CD14-positive monocyte (primary cell): Measurements from ENCODE around the gene DGUOK. TPM values are rescaled to one million over a fixed set of nuclear protein-coding genes. Genes with fewer than 3 reads are reported as not detected.

Experiments used
- DNase-seq, 3 donors: peaks; one replicate each; pipeline ENCODE4 v3.0.0-alpha.2; 2011 to 2022
- H2AFZ ChIP-seq: 2 replicates; pipeline ENCODE4 v1.6.0; 2012; ENCODE audit warnings: mild to moderate bottlenecking, low read depth, low read length, inconsistent platforms; ENCODE audit not compliant: insufficient read depth, poor library complexity, severe bottlenecking
- H3K27ac ChIP-seq, 2 donors: 1 replicate in 1 of 2; 2 replicates in 1 of 2; pipeline ENCODE4 v1.5.1; 2012 to 2013; ENCODE audit warnings: low read length in 2 of 2, control low read depth in 1 of 2, inconsistent platforms in 1 of 2, low read depth in 1 of 2, mild to moderate bottlenecking in 1 of 2
- H3K27me3 ChIP-seq, 2 donors: one replicate each; pipeline versions ENCODE4 v1.6.0 to v1.6.1; 2011 to 2013; ENCODE audit warnings: low read length in 2 of 2; ENCODE audit not compliant: control insufficient read depth in 2 of 2, insufficient read depth in 2 of 2
- H3K36me3 ChIP-seq, 2 donors: replicated peaks in 1 of 2; 1 replicate in 1 of 2; 2 replicates in 1 of 2; pipeline versions ENCODE4 v1.5.1 to v1.6.1; 2012 to 2013; ENCODE audit warnings: low read length in 2 of 2, control low read depth in 1 of 2, inconsistent platforms in 1 of 2, mild to moderate bottlenecking in 1 of 2; ENCODE audit not compliant: insufficient read depth in 2 of 2, control insufficient read depth in 1 of 2
- H3K4me1 ChIP-seq, 2 donors: 1 replicate in 1 of 2; 2 replicates in 1 of 2; pipeline versions ENCODE4 v1.5.1 to v1.6.1; 2012 to 2013; ENCODE audit warnings: low read length in 2 of 2, control low read depth in 1 of 2, inconsistent platforms in 1 of 2, mild to moderate bottlenecking in 1 of 2, moderate library complexity in 1 of 2; ENCODE audit not compliant: insufficient read depth in 2 of 2, control insufficient read depth in 1 of 2
- H3K4me2 ChIP-seq: replicated peaks from 2 replicates; pipeline ENCODE3; 2012; ENCODE audit warnings: low read length, moderate library complexity, mild to moderate bottlenecking; ENCODE audit not compliant: poor library complexity, severe bottlenecking; ENCODE audit errors: extremely low read depth
- H3K4me3 ChIP-seq, 3 experiments: fragments of 200-600 bp in 1 of 3; sonication (generic) in 1 of 3; replicated peaks in 1 of 3; 1 replicate in 2 of 3; 2 replicates in 1 of 3; pipeline ENCODE4 v1.5.1; 2011 to 2013; ENCODE audit warnings: low read length in 3 of 3, mild to moderate bottlenecking in 3 of 3, control low read depth in 2 of 3, low read depth in 2 of 3, inconsistent platforms in 1 of 3, moderate library complexity in 1 of 3
- H3K79me2 ChIP-seq: 2 replicates; pipeline ENCODE4 v1.6.0; 2012; ENCODE audit warnings: mild to moderate bottlenecking, control low read depth, inconsistent platforms, low read length, moderate library complexity; ENCODE audit not compliant: insufficient read depth
- H3K9ac ChIP-seq: 2 replicates; pipeline ENCODE4 v1.6.0; 2017; ENCODE audit warnings: low read length, mild to moderate bottlenecking; ENCODE audit not compliant: insufficient read depth, poor library complexity, severe bottlenecking
- H3K9me3 ChIP-seq, 2 donors: replicated peaks in 1 of 2; 1 replicate in 1 of 2; 2 replicates in 1 of 2; pipeline versions ENCODE4 v1.5.1 to v1.6.1; 2012 to 2013; ENCODE audit warnings: low read length in 2 of 2, control low read depth in 1 of 2; ENCODE audit not compliant: control insufficient read depth in 1 of 2, insufficient read depth in 1 of 2
- H4K20me1 ChIP-seq: 2 replicates; pipeline ENCODE4 v1.6.0; 2012; ENCODE audit warnings: mild to moderate bottlenecking, low read length, control low read depth, moderate library complexity; ENCODE audit not compliant: insufficient read depth
- H3K27ac Mint-ChIP-seq, 7 donors: one replicate each; pipeline ENCODE4 v1.8.0; 2020; ENCODE audit warnings: mild to moderate bottlenecking in 7 of 7, mixed read lengths in 7 of 7, moderate library complexity in 6 of 7, inconsistent platforms in 2 of 7
- H3K27me3 Mint-ChIP-seq, 3 donors: one replicate each; pipeline ENCODE4 v1.8.0; 2021 to 2022; ENCODE audit warnings: low read depth in 3 of 3, mild to moderate bottlenecking in 3 of 3, mixed read lengths in 3 of 3, moderate library complexity in 3 of 3, inconsistent platforms in 1 of 3
- H3K36me3 Mint-ChIP-seq, 2 donors: one replicate each; pipeline ENCODE4 v1.8.0; 2020; ENCODE audit warnings: mixed read lengths in 2 of 2, inconsistent platforms in 1 of 2, mild to moderate bottlenecking in 1 of 2
- H3K4me1 Mint-ChIP-seq: one replicate; pipeline ENCODE4 v1.8.0; 2020; ENCODE audit warnings: mild to moderate bottlenecking, mixed read lengths
- H3K4me3 Mint-ChIP-seq, 2 donors: one replicate each; pipeline ENCODE4 v1.8.0; 2020; ENCODE audit warnings: mild to moderate bottlenecking in 2 of 2, mixed read lengths in 2 of 2, moderate library complexity in 1 of 2
- H3K9me3 Mint-ChIP-seq, 7 donors: one replicate each; pipeline ENCODE4 v1.8.0; 2020 to 2022; ENCODE audit warnings: mixed read lengths in 7 of 7, mild to moderate bottlenecking in 6 of 7, moderate library complexity in 6 of 7, inconsistent platforms in 2 of 7
- CTCF ChIP-seq: fragments of 200-600 bp; IDR thresholded peaks from one replicate; pipeline ENCODE4 v1.8.0; 2022; ENCODE audit warnings: antibody characterized with exemption, mild to moderate bottlenecking
- WGBS: methylation state at CpG from one replicate; pipeline ENCODE4 v1.1.5; 2013; ENCODE audit warnings: missing lambda C conversion rate; ENCODE audit not compliant: insufficient coverage; 5-methylcytosine and 5-hydroxymethylcytosine counted together
- intact Hi-C, 2 donors: fragments of 100-400 bp; cut with micrococcal nuclease; formaldehyde crosslinking; loops; one replicate each; pipeline versions ENCODE4 v1.15.0 to v1.15.1; 2023
- polyA plus RNA-seq, 3 donors: library from polyadenylated mRNA; depleted of rRNA in 1 of 3; unstranded in 2 of 3; stranded (reverse) in 1 of 3; fragments of 300-500 nt in 2 of 3; fragments of >200 nt in 1 of 3; fragmentation: Illumina TruSeq in 2 of 3; gene quantifications; 1 replicate in 2 of 3; 2 replicates in 1 of 3; pipeline ENCODE4 v1.2.3, GENCODE V29; 2012 to 2021

Gene DGUOK
- polyA plus RNA-seq, 3 donors = 62.9 to 129 (median 123) TPM

GRCh38 chr2:73975731-73976130 is 49.1 kb downstream of the DGUOK start:
- Histone ChIP-seq H3K4me3 (no peak overlapping the region), H3K79me2 (peaks cover 5% of the 10 kb centered on the region), H3K9me3 (no peaks in the 10 kb centered on the region), H3K4me2 (no peak overlapping the region), H2AFZ (no peak overlapping the region), H3K9ac (no peak overlapping the region), H3K4me1 (peaks cover 55% of the 10 kb centered on the region in 2 donors), H3K36me3 (no peaks in the 10 kb centered on the region), H3K27ac (no peak overlapping the region), H3K27me3 (no peaks in the 10 kb centered on the region), H4K20me1 (no peaks in the 10 kb centered on the region)
- intact Hi-C loops = no loop called here
- H3K27ac Mint-ChIP-seq = peak overlapping the region in 1 of 7 donors; percentile 15
- peaks cover 65% of the 10 kb centered on the region for H3K4me1 Mint-ChIP-seq
- DNase-seq = no peak
- no CpG with 5 or more reads among the region's 3 CpGs for WGBS
- peak overlapping the region in 1 of 2 donors; percentile 54 for H3K4me3 Mint-ChIP-seq
- peaks cover 0 to 3% (median 0%) of the 10 kb centered on the region in 3 donors for H3K27me3 Mint-ChIP-seq
- TF ChIP-seq CTCF = no peak
- H3K36me3 Mint-ChIP-seq = peaks cover 0 to 9% of the 10 kb centered on the region in 2 donors
- H3K9me3 Mint-ChIP-seq = peaks cover 0 to 3% (median 0%) of the 10 kb centered on the region in 7 donors

- no peak overlapping the region for H2AFZ ChIP-seq
- H3K4me3 ChIP-seq = no peak overlapping the region
- H3K27me3 ChIP-seq = no peaks in the 10 kb centered on the region
- H3K4me1 ChIP-seq = peaks cover 55% of the 10 kb centered on the region in 2 donors
- intact Hi-C loops = no loop called here
- H3K4me2 ChIP-seq = no peak overlapping the region
- no peaks in the 10 kb centered on the region for H4K20me1 ChIP-seq
- H3K36me3 Mint-ChIP-seq = peaks cover 0 to 9% of the 10 kb centered on the region in 2 donors
- H3K27ac ChIP-seq = no peak overlapping the region
- H3K4me1 Mint-ChIP-seq = peaks cover 65% of the 10 kb centered on the region
- H3K9ac ChIP-seq = no peak overlapping the region
- TF ChIP-seq CTCF = no peak
- peaks cover 0 to 3% (median 3%) of the 10 kb centered on the region in 3 donors for H3K27me3 Mint-ChIP-seq
- H3K36me3 ChIP-seq = no peaks in the 10 kb centered on the region
- H3K9me3 ChIP-seq = no peaks in the 10 kb centered on the region
- no peaks in the 10 kb centered on the region for H3K79me2 ChIP-seq
- peak overlapping the region in 1 of 7 donors; percentile 50 for H3K27ac Mint-ChIP-seq
- H3K4me3 Mint-ChIP-seq = no peak overlapping the region
- DNase-seq = no peak
- 100% methylated on average over 1 of the region's 1 CpG for WGBS
- H3K9me3 Mint-ChIP-seq = peaks cover 0 to 3% (median 0%) of the 10 kb centered on the region in 7 donors
Observed at GRCh38 chr2:73976803-73977202, 50.1 kb downstream of the DGUOK start.
